ENCODE data around the gene SYNE3. TPM values are rescaled to one million over a fixed set of nuclear protein-coding genes. Genes with fewer than 3 reads are reported as not detected.

The SYNE3 gene
- total and polyA plus RNA-seq, 2 of the 8 experiments (the other 6 are each of a cell fraction or from before 2014, with no cell fraction given): under 0.01 TPM; not detected in 1

DNA sequence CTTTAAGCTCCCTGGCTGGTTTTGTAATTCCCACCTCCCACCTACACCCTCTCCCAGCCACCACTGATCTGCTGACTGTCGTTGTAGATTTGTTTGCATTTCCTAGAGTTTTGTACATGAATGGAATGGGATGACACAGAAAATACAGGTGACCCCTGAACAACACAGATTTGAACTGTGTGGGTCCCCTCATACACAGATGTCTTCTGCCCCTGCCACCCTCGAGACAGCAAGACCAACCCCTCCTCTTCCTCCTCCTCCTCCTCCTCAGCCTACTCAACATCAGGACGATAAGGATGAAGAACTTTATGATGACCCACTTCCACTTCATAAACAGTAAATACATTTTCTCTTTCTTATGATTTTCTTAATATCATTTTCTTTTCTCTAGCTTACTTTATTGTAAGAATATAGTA lies 28.8 kb downstream of the SYNE3 start:
- Histone ChIP-seq H3K36me3 (ENCODE audit: control insufficient read depth in 2 of 4, insufficient read depth in 4 of 4, low read length in 3 of 4) (no peaks in the 10 kb centered on the region), H3K56ac (replicated peaks; ENCODE audit: insufficient read length, low read depth, low read length) (no peak overlapping the region), H3K18ac (ENCODE audit: extremely low read depth, low read length) (no peak overlapping the region), H2BK120ac (replicated peaks; ENCODE audit: low read depth, low read length) (no peak overlapping the region), H3K79me2 (ENCODE audit: control insufficient read depth in 1 of 2, insufficient read depth in 2 of 2, low read length in 2 of 2) (no peaks in the 10 kb centered on the region), H2AFZ (ENCODE audit: low read length) (no peak overlapping the region), H3K27me3 (replicated peaks in 1 of 4; ENCODE audit: control insufficient read depth in 3 of 4, extremely low read depth in 1 of 4, insufficient read depth in 3 of 4, low read length in 3 of 4) (no peaks in the 10 kb centered on the region), H4K20me1 (replicated peaks in 1 of 2; ENCODE audit: control insufficient read depth in 1 of 2, insufficient read depth in 2 of 2, low read length in 2 of 2) (peaks cover 0 to 3% of the 10 kb centered on the region in 2 experiments), H3K9me3 (ENCODE audit: insufficient read depth in 2 of 2, low read depth in 1 of 2, low read length in 1 of 2) (no peaks in the 10 kb centered on the region), H3K9ac (replicated peaks in 1 of 4; ENCODE audit: extremely low read depth in 1 of 4, low read depth in 3 of 4, low read length in 3 of 4) (no peak overlapping the region), H4K91ac (replicated peaks; ENCODE audit: insufficient read length, low read length) (no peak overlapping the region), H2AK5ac (ENCODE audit: low read depth, low read length) (no peak overlapping the region), H3K79me1 (ENCODE audit: low read depth, low read length) (no peaks in the 10 kb centered on the region), H3K14ac (ENCODE audit: insufficient read length) (no peak overlapping the region), H2BK12ac (ENCODE audit: low read depth, low read length) (no peak overlapping the region), H4K5ac (ENCODE audit: insufficient read length, low read depth, low read length) (no peak overlapping the region), H4K8ac (ENCODE audit: extremely low read depth, insufficient read depth, low read length) (no peak overlapping the region), H3K4me2 (ENCODE audit: insufficient read depth in 1 of 2, low read depth in 2 of 2, low read length in 2 of 2) (no peak overlapping the region), H3K4me1 (replicated peaks in 1 of 4; ENCODE audit: control insufficient read depth in 3 of 4, insufficient read depth in 4 of 4, low read length in 3 of 4) (peaks cover 0 to 5% (median 3%) of the 10 kb centered on the region in 4 experiments; a peak in 2 of 7 replicates), H3K23me2 (ENCODE audit: low read depth, low read length) (no peaks in the 10 kb centered on the region), H3K27ac (ENCODE audit: low read depth, low read length) (no peak overlapping the region), H2BK15ac (ENCODE audit: low read length) (no peak overlapping the region), H3K23ac (ENCODE audit: insufficient read length) (no peak overlapping the region), H3K4me3 (ENCODE audit: extremely low read depth in 1 of 4, insufficient read depth in 2 of 4, low read depth in 3 of 4, low read length in 4 of 4) (no peak overlapping the region), H2BK5ac (ENCODE audit: low read depth, low read length) (no peak overlapping the region), H3K4ac (replicated peaks; ENCODE audit: insufficient read length, low read depth, low read length) (no peak overlapping the region), H2BK20ac (ENCODE audit: low read length) (no peak overlapping the region)
- CTCF ChIA-PET (ENCODE audit: partially characterized antibody): interaction anchor here (0.7 to 5.0 kb wide), 6 partner anchors 35 to 1389 kb away, joined by 3 to 18 read pairs (median 5); no protein-coding TSS in a partner anchor
- POLR2A ChIA-PET (ENCODE audit: partially characterized antibody): no interaction called here
- FAIRE-seq (no peak), DNase-seq (ENCODE audit: low read depth in 1 of 2, low spot score in 2 of 2) (no peak)
- 82% methylated on average over 3 of the region's 3 CpGs; no CpG with 5 or more reads in 1 of the 2 experiments for WGBS, 2 experiments (ENCODE audit: extremely low coverage in 1 of 2, insufficient coverage in 1 of 2, insufficient read length in 1 of 2, insufficient replicate concordance in 2 of 2, low coverage in 1 of 2, low lambda C conversion rate in 2 of 2, missing lambda C conversion rate in 1 of 2)
- TF ChIP-seq, protein P1, sequence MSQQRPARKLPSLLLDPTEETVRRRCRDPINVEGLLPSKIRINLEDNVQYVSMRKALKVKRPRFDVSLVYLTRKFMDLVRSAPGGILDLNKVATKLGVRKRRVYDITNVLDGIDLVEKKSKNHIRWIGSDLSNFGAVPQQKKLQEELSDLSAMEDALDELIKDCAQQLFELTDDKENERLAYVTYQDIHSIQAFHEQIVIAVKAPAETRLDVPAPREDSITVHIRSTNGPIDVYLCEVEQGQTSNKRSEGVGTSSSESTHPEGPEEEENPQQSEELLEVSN (IDR thresholded peaks at IDR 0.05): no peak
- TF ChIP-seq KDM1A (IDR thresholded peaks at IDR 0.05; ENCODE audit: borderline replicate concordance, low read length): no peak
- TF ChIP-seq BCL11A (IDR thresholded peaks at IDR 0.05; ENCODE audit: low read depth in 2 of 2, low read length in 2 of 2): no peak
- no peak for TF ChIP-seq SUZ12 (IDR thresholded peaks at IDR 0.05; ENCODE audit: low read length)
- no peak for TF ChIP-seq HDAC6 (IDR thresholded peaks at IDR 0.05; ENCODE audit: low read depth, low read length)
- TF ChIP-seq EGR1 (IDR thresholded peaks at IDR 0.05; ENCODE audit: borderline replicate concordance, low read depth, low read length): no peak
- no peak for TF ChIP-seq YY1 (IDR thresholded peaks at IDR 0.05; ENCODE audit: low read depth, low read length)
- TF ChIP-seq CHD1 (IDR thresholded peaks at IDR 0.05; ENCODE audit: low read depth, low read length): no peak
- TF ChIP-seq NANOG (IDR thresholded peaks at IDR 0.05; ENCODE audit: insufficient read depth, low read depth, low read length, poor library complexity, severe bottlenecking): no peak
- no peak for TF ChIP-seq ASH2L (IDR thresholded peaks at IDR 0.05; ENCODE audit: low read length)
- no peak for TF ChIP-seq TBP (IDR thresholded peaks at IDR 0.05; ENCODE audit: low read depth, low read length)
- TF ChIP-seq MAX (IDR thresholded peaks at IDR 0.05): no peak
- no peak for TF ChIP-seq EP300 (IDR thresholded peaks at IDR 0.05; ENCODE audit: borderline replicate concordance in 1 of 2, low read depth in 2 of 2, low read length in 2 of 2)
- TF ChIP-seq BACH1 (IDR thresholded peaks at IDR 0.05; ENCODE audit: low read length): no peak

Measured in H1 (cell line).